GM21360 (cell line): Measurements from ENCODE around the gene PARD3B.
"Not testable (repeated sequence)": the region's sequence is repeated elsewhere in the genome, so short reads cannot be mapped to it uniquely, and the experiment has no call there.

Source experiments
- ATAC-seq: cut with Tn5 transposase; IDR thresholded peaks from one replicate; pipeline ENCODE4 v1.9.1; 2021; ENCODE audit warnings: mild to moderate bottlenecking, moderate library complexity; ENCODE audit not compliant: unreplicated experiment

PARD3B gene

DNA sequence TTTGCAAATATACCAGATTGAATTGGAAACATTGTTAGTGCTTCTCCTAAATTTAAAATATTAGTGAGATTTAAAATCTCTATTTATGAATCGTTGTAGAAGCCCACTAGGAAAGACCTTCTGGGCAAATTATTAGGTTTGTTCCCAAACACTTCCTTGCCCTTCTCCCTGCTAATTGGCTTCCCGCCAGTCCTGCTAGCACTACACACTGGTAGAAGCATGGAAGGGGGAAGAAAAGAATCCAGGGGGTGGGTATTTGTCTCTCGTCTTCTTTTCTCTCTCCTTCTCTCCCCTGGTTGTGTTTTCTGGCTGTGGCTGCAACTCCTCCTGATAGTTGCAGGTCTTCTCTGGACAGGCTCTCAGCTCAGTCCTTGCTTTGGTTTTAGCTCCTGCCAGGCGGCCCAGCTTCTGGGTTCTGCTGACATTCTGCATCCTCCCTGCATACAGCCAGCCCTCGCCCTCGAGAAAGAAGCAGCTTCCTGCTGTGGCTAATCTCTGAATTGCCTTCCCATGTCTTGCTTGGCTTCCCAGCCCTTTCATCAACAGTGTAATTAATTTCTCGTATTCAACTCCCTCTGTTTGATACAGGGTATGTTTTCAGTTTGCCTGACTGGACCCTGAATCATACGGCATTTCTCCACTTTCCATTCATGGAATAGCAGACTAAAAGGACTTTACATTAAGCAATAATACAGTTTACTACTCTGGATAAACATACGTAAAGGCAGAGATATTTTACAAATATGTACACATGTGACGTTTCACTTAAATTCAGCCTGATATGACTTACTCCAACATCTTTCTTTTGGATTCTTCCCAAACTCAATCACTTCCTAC is 6.9 kb upstream of the PARD3B start:
- no peak for ATAC-seq

DNA sequence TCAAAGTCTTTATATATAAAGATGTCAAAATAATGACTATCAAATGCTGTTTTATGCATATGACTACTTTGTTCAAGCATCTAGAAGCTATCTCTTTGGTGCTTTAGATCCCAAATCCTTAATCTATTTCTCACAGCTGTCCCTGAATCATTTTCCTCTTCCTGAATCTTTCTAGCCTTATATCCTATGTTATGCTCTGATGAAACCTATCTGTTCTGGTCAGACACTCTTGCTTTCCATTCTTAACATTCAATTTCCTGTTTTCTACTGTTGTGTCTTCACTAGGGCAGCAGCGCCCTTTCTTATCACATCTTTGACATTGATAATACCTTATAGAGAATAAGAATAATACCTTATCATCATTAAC is 6.3 kb upstream of the PARD3B start:
- ATAC-seq = no peak

DNA sequence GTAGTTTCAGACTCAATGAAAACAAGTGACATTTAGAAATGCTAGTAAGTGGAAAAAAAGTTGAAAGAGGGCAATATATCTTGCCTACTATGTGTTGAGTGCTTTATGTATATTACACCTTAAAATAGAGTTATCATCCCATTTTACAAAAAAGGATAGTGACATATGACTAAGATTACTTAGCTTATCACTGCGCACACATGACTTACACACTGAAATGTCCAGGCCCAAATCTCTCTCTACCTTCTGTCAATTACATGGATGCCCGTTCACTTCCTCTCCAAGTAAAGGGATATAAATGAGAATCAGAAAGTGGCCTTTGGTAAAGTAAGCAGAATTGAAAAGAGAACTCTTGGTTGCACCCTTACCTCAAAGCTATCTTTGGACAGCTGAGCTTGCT is 3.6 kb upstream of the PARD3B start:
- no peak for ATAC-seq

DNA sequence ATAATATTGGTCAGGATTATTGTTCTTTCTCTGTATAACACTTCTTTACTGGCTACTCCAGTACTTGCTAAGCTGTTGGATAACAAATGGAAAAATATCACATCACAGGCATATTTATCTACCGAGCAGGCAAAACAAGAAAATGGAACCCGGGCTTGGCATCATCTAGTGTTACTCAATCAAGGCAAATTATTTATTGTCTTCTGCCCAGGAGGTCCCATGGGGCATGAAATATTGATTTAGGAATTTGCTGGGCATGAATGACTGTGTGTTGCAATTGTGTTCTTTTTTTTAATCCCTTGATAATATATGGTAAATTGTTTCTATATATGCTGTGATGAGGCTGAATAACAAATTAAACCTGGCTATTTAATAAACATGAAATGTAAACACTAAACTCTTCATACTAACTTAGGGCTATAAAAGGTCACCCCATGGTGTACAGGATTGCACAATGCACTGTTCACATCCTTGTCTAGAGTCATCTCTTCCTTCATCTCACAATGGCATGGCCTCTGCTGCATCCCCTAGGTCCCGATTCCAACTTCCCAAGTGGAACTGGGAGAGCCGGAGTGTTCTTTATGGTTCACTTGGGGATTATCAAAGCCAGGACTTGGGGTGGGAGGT is 2.2 kb upstream of the PARD3B start:
- no peak for ATAC-seq

DNA sequence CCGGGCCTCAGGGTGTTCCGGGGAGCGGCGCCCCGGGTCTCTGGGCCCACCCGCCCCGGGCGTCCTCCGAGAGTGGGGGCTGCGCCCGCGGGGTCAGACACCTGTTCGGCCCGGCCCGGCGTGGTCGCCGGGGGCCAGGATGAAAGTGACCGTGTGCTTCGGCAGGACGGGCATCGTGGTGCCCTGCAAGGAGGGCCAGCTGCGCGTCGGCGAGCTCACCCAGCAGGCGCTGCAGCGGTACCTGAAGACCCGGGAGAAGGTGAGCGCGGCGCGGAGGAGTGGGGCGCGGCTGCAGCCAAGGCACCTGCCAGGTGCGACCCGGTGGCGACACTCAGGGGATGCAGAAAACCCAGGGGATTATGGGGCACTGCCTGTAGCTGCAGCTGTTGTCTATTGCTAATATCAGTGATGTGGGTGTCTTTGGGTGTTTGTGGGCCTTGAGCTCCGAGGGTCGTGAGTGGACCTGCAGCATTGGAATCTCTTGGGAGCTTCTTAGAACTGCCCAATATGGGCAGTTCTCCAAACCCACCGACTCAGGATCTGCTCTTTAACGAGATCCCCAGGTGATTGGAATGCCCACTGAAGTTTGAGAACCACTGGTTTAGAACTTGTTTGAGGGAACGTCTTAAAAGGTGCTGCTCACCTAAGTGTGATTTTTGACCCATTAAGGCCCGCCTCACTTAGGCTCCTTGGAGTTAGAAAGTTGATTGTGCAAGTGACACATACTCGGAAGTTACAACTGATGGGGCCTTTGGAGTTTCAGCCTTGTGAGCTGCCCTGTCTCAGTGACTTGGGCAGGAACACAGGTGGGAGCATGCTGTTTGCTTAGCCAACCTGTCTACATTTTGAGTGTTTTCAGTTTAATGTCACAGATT is 823 bp downstream of the PARD3B start:
- ATAC-seq = no peak

DNA sequence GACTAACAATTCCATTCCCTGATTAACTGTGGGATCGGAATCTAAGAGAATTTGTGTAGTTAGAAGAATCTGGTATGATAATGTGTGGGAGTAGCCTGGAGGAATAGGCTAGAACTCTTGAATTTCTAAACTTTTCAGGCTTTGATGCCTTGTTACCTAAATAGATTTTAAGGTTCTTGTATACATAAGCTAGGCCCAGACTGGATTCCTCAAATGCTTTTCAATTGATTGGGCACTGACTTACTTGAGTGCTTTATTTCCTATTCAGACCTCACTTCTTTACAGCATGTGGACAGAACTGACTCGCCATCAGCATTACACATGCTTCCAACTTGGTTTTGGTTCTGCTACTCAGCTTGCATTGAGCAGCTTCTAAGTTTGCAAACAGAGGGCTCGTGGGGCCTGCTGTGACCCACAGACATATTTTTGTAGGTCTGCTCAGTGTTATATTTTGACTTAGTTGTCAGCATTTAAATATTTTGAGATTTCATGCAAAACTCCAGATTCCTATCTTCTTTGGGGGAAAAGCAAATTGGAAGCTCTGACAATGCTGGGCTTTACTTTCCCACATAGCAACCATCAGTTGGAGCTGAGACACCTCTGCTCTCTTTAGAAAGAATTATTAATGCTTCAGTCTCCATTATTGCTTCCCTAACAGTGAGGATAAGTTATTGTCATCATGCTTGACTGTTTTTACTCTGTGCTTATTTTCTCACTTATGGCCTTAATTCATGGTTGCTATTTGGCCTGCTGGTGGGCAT is 5.7 kb downstream of the PARD3B start:
- ATAC-seq = no peak

DNA sequence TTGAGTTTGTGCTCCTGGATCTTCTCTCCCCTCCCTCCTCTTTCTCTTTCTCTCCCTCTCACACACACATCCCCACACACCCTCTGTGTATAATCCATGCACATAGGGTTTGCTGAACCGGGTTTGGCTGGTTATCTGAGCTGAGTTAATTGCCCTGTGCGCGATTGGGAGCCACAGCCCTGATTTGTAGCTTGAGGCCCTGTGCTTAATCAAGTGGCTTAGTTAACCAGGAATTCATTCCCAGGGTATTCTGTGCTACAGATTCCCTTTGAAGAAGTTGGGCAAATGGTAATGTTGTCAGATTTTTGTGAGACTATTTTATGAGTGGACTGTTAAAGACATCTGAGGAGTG is 6.2 kb downstream of the PARD3B start:
- ATAC-seq = no peak

DNA sequence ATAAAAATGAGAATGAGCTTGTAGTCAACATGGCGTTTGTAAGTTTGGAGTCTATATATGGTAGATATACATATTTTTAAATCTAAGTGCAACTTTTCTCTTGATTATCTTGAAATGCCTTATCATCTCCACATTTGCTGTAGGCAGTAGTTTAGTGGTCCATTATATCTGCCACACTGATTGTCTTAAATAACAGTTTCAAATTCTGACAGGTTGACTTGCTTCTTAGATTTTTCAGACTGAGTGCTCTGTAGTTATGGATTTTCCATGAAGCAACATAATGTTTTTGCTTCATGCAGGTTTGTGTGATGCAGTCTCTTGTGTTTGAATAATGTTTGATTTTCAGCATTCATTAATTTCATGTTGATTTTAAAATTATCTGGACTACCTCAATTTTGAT is 12.3 kb downstream of the PARD3B start:
- no peak for ATAC-seq

DNA sequence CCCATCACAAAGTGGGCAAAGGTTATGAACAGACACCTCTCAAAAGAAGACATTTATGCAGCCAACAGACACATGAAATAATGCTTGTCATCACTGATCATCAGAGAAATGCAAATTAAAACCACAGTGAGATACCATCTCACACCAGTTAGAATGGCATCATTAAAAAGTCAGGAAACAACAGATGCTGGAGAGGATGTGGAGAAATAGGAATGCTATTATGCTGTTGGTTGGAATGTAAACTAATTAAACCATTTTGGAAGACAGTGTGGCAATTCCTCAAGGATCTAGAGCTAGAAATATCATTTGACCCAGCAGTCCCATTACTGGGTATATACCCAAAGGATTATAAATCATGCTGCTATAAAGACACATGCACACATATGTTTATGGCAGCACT is 14.1 kb downstream of the PARD3B start:
- not testable (repeated sequence) for ATAC-seq

DNA sequence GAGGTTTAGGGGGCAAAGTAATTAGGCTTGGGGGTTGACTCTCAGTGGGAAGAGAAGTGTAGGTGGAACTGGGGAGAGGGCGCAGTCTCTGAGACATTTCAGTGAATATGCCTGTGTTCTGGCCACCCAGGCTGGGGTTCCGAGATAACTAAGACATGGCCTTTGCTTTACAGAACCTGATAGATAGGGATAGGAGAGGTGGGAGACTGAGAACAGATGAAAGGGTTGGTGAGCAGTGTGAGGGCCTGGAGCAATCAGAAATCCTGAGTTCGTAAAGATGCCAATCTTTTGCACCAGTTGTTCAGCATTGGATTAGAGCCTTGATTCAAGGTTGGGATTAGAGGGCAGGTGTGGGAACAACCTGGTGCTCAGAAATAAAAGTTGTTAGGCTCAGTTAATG is 15.6 kb downstream of the PARD3B start:
- no peak for ATAC-seq

DNA sequence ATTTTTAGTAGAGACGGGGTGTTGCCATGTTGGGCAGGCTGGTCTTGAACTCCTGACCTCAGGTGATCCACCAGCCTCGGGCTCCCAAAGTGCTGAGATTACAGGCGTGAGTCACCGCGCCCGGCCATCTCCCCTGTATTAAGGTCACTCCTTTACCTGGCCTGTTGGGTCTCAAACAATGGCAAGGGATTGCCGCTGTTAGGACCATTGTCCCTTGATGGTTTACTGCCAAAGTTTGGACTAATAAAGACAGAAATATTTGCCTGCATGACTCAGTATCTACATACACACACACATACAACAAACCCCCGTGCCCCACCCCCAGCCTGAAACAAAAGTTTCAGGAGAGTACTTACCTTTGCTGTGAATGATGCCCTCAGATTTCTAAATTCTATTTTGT is 16.5 kb downstream of the PARD3B start:
- no peak for ATAC-seq

DNA sequence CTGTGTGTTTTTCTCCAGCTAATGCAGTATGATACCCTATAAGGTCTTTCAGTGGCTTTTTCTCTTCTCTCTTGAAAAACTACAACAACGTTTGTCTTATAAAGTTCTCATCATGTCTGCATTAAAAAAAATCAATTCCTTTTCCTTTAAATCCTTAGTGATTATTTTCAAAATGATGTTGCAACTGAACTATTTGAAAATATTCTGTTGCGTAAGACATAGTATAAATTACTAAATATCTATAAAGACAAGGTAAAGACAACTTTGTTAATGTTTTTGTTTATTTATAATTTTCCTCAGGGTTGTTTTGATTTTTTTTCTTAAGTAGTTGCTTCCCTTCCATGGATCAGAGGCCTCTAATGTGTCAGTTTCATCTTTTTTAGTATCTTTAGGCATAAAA is 21.2 kb downstream of the PARD3B start:
- ATAC-seq = no peak

DNA sequence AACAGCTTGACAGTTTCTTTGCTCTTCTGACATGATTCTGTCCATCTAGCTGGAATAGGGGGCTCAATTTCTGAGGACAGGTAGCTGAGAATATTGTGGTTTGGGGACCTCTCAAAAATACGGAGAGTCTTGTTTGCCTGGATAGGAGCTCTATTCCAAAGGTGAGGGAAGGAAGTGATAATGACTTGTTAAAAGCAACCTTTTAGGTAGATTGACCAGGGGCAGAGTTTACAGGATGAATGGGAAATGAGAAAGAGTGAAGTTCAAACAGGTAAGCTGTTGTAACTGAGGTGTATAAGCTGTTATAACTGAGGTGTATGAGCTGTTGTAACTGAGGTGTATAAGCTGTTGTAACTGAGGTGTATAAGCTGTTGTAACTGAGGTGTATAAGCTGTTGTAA is 25.1 kb downstream of the PARD3B start:
- ATAC-seq = no peak

DNA sequence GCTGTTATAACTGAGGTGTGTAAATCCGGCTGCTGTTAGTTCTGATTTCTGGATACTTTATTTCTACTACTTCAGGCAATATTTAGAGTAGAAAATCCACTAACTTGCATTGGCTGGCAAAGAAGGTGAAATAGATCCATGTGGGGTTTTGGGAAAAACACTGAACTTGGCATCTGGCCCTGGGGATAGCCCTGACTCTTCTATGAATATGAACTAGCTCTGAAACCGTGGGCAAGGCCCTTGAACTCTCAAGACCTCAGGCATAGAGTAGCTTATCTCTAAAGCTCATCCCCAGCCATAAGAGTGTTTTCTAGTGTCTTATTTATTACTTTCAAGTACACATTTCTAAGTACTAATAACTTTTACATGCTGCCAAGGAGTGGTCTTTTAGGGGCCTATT is 25.8 kb downstream of the PARD3B start:
- ATAC-seq = no peak

DNA sequence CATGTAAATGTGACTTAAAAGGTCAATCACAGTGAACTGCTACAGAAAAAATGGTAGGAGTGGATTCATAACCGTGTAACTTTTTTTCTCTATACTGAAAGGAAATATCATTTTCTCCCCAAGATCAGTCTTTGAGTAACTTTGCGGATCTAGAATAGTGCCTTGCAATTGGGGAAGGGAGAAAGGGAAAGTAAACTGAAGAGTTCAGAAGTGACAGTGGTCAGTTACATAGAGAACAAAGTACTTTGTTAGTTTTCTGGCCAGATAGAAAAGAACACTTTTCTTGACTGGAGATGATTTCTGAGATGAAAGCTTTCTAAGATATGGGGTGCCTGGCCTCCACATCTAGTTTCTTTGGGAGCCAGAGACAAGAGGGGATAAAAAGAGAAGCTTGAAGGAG is 26.6 kb downstream of the PARD3B start:
- no peak for ATAC-seq

DNA sequence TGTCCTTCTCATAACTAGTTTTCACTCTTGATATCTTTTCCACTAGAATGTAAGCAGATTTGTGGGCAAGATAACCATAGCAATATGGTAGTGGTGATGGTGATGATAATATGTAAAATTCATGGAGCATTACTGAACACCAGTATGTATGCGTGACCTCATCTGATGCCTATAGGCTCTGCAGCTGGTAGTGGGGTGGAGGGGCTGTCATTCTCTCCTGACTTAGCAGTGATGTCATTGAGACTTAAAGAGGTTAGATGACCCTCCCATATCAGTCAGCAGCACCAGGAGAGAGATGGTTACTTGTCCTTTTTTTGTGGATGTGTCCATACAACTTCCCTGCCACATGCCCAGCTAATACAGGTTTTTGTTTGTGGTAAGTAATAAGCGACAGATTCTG is 27.9 kb downstream of the PARD3B start:
- ATAC-seq = no peak

DNA sequence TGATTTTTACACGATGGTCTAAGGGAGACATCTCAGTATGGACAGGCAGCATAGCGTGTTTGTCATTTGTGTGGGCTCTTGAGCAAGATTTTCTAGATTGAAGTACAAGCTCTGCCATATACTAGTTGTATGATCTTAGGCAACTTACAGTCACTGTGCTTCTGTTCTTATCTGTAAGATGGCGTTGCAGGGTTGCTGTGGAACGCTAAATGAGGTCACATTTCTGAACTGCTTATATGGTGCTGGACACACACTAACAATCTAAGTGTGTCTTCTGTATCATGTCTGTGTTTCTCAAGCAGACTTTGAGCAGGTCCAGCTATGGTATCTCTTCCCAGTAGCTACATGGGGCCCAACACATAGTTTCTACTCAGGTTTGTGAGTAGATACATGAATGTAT is 29.2 kb downstream of the PARD3B start:
- ATAC-seq = no peak

DNA sequence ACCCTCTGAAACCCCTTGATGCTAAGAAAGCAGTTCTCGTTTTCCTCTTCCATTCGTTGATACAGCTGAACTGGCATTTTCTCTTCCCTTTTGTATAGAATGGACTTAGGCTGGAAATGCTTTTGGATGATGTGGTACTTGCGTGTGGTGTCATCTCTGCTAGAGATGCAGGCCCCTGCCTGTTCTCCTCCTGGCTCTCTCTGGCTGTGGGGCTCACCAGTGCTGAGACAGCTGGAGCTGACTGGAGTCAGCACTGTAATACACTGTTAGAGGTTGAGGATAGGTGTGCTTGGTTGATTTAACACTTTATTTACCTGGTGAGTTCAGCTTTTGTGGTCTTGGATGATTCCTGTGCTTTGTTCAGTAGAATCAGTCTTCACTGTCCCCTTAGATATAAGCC is 30.2 kb downstream of the PARD3B start:
- no peak for ATAC-seq

DNA sequence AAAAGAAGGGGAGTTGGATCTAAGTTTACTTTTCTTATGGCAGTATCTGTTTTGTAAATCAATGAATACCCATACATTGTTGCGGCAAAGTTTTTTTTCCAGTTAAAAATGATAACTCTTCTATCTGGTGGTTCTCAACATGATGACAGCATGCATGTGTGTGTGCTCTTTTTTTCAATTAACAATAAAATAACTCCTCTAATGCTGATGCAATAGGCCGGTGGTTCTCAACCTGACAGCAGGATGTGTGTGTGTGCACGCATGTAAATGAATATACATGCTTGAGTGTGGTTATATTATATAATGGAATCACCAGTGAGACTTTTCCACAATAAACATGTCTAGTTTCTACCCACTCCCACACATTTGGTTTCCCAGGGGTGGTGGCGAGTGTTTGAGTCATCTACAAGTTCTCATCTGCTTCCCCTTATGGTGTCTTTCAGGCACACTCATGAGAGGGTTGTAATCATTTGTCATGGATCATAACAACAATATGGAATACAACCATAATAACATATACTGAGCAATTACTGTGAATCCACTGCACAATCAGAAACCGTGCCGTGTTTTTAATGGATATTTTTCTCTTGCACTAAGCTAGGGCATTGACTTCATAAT is 31.2 kb downstream of the PARD3B start:
- ATAC-seq = no peak

DNA sequence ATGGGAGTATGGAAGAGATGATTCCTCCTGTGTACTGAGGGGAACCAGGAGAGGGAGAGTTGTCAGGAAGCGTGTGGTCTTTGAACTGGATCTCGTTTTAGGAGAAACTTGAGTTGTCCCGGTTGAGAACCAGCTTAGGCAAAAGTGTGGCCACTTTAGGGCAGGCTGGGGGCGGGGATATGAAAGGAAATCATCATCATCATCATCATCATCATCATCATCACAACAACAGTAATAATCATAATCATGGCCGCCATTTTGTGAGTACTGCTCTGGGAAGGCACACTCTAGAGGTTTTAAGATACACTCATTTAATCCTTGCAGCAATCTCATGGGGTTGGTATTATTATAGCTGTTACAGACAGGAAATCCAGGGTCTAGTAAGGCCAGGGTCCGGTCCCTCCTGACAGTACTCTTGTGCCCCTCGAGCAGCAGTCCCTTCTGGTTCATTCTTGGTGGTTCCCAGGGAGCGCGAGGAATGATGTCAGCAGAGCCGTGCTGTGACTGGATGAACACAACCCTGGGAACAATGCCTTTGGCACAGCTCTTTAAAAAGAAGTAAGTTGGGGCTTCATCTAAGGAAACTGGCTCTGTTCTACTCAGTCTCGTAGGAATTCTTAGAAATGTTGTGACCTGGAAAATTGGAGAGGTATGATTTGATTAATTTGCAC is 33.8 kb downstream of the PARD3B start:
- ATAC-seq = no peak
